ENCODE data around the gene INO80D. TPM values are rescaled to one million over a fixed set of nuclear protein-coding genes. Genes with fewer than 3 reads are reported as not detected.

The INO80D gene
- total RNA-seq, 1 experiment from 2014 or later = 46.0 TPM

GRCh38 chr2:206049392-206049791 lies 36.6 kb downstream of the INO80D start:
- Histone ChIP-seq H3K18ac (ENCODE audit: insufficient read length, low read depth, low read length) (no peak overlapping the region), H2BK12ac (ENCODE audit: insufficient read length, low read depth, low read length) (no peak overlapping the region), H2AFZ (ENCODE audit: low read length) (no peak overlapping the region), H3K9ac (ENCODE audit: extremely low read depth, insufficient read length, low read length) (no peak overlapping the region), H3K4me2 (ENCODE audit: insufficient read depth, insufficient read length, low read length) (no peak overlapping the region), H4K91ac (ENCODE audit: insufficient read length, low read depth, low read length) (no peak overlapping the region), H4K8ac (replicated peaks; ENCODE audit: insufficient read length, low read depth, low read length) (no peak overlapping the region), H3K23me2 (ENCODE audit: insufficient read length, low read depth, low read length, poor library complexity, severe bottlenecking) (no peaks in the 10 kb centered on the region), H4K20me1 (ENCODE audit: control insufficient read depth, insufficient read depth, insufficient read length) (no peaks in the 10 kb centered on the region), H2BK20ac (ENCODE audit: low read depth, low read length, poor library complexity, severe bottlenecking) (no peak overlapping the region), H2AK5ac (ENCODE audit: insufficient read length, low read length) (no peak overlapping the region), H3K79me1 (ENCODE audit: insufficient read depth, low read depth, low read length, poor library complexity, severe bottlenecking) (no peaks in the 10 kb centered on the region), H3K4ac (ENCODE audit: low read depth, low read length) (no peak overlapping the region), H3K14ac (ENCODE audit: insufficient read depth, low read length) (no peak overlapping the region), H3K4me1 (ENCODE audit: insufficient read depth, low read length) (no peaks in the 10 kb centered on the region), H3K9me3 (ENCODE audit: control insufficient read depth, low read depth, low read length) (no peaks in the 10 kb centered on the region), H3K56ac (ENCODE audit: insufficient read length, low read depth, low read length) (no peak overlapping the region), H3K79me2 (ENCODE audit: insufficient read depth, low read length) (no peaks in the 10 kb centered on the region; the same call in 1 of the 2 replicates), H3K23ac (ENCODE audit: insufficient read length, low read depth, low read length) (no peak overlapping the region), H3K27ac (ENCODE audit: insufficient read length, low read depth, low read length) (no peak overlapping the region), H2BK120ac (ENCODE audit: low read depth, low read length, poor library complexity, severe bottlenecking) (no peak overlapping the region), H4K5ac (ENCODE audit: insufficient read length, low read depth, low read length) (no peak overlapping the region), H3K27me3 (ENCODE audit: insufficient read depth, low read length) (no peaks in the 10 kb centered on the region), H2BK5ac (ENCODE audit: insufficient read length, low read length) (no peak overlapping the region), H3T11ph (ENCODE audit: low read length) (no peak overlapping the region), H2BK15ac (ENCODE audit: low read depth, low read length) (no peak overlapping the region)
- no peak for TF ChIP-seq CTCF (conservative IDR thresholded peaks at IDR 0.05)
- no peaks in the 10 kb centered on the region for H3K4me1 Mint-ChIP-seq
- DNase-seq = no peak
- WGBS (ENCODE audit: extremely low coverage, insufficient read length, low lambda C conversion rate) = no CpG with 5 or more reads among the region's 1 CpG
- no peak overlapping the region for H3K27ac Mint-ChIP-seq
- peaks cover 26 to 68% (median 62%) of the 10 kb centered on the region in 3 experiments for H3K36me3 Mint-ChIP-seq (ENCODE audit: insufficient read depth in 1 of 3, low read depth in 3 of 3)
- no peaks in the 10 kb centered on the region for H3K27me3 Mint-ChIP-seq (ENCODE audit: low read depth)
- H3K9me3 Mint-ChIP-seq = no peaks in the 10 kb centered on the region; a peak in 1 of 5 replicates
- H3K4me3 Mint-ChIP-seq = no peak overlapping the region

All from H9 (cell line).